SU-DHL-6 (cell line): ENCODE data around the gene WARS2.

Experiments used
- CTCF ChIP-seq: fragments of 200-600 bp; sonication (generic); IDR thresholded peaks from one replicate; pipeline ENCODE4 v1.5.1; 2017; ENCODE audit warnings: antibody characterized with exemption, mild to moderate bottlenecking, low read length, moderate library complexity; ENCODE audit not compliant: insufficient read depth, poor library complexity, severe bottlenecking
- EZH2phosphoT487 ChIP-seq: fragments of 200-600 bp; sonication (generic), shearing (Covaris generic); conservative IDR thresholded peaks from 2 replicates; pipeline ENCODE4 v1.6.1; 2018; ENCODE audit warnings: mild to moderate bottlenecking, antibody characterized with exemption, low read length, moderate library complexity, mixed read lengths

- TF ChIP-seq CTCF (no peak), EZH2phosphoT487 (no peak)
Measured at GRCh38 chr1:119080586-119080985, 59.9 kb downstream of the WARS2 start.
